Middle frontal gyrus (tissue), 1 donor: ENCODE data around the gene CXCR5.

Source experiments
- DNase-seq: peaks from one replicate; pipeline ENCODE4 v3.0.0-alpha.2; 2015; ENCODE audit warnings: low spot score; ENCODE audit errors: extremely low spot score

CXCR5 gene

GRCh38 chr11:118897721-118898310, 14.1 kb downstream of the CXCR5 start:
- DNase-seq, result no peak

GRCh38 chr11:118898400-118899295, 15.0 kb downstream of the CXCR5 start:
- DNase-seq, result no peak

- no peak for DNase-seq
Measured at GRCh38 chr11:118899296-118899688, 15.6 kb downstream of the CXCR5 start.

GRCh38 chr11:118899706-118900360, 16.1 kb downstream of the CXCR5 start:
- no peak for DNase-seq

GRCh38 chr11:118900535-118901384, 17.1 kb downstream of the CXCR5 start:
- no peak for DNase-seq

- DNase-seq, result no peak
Measured at GRCh38 chr11:118901494-118902335, 18.0 kb downstream of the CXCR5 start.

GRCh38 chr11:118902336-118903203, 18.9 kb downstream of the CXCR5 start:
- no peak for DNase-seq

- DNase-seq, result no peak
Measured at GRCh38 chr11:118903204-118904015, 19.7 kb downstream of the CXCR5 start.

GRCh38 chr11:118907051-118908042, 23.7 kb downstream of the CXCR5 start:
- peak; percentile 79 for DNase-seq

- DNase-seq, result no peak
Measured at GRCh38 chr11:118908264-118908663, 24.6 kb downstream of the CXCR5 start.

GRCh38 chr11:118908901-118909618, 25.4 kb downstream of the CXCR5 start:
- peak; percentile 55 for DNase-seq

- DNase-seq, result no peak
Measured at GRCh38 chr11:118909619-118910308, 26.1 kb downstream of the CXCR5 start.

- DNase-seq, result no peak
Measured at GRCh38 chr11:118910309-118911112, 26.8 kb downstream of the CXCR5 start.

GRCh38 chr11:118911113-118911879, 27.6 kb downstream of the CXCR5 start:
- DNase-seq, result no peak
